ENCODE results near the gene TMEM72.
A peak's percentile ranks its signal among the peaks of the same experiment; 100 is the strongest.

Gene TMEM72

GRCh38 chr10:44932517-44933450, 21.6 kb downstream of the TMEM72 start:
- TF ChIP-seq, protein P1, sequence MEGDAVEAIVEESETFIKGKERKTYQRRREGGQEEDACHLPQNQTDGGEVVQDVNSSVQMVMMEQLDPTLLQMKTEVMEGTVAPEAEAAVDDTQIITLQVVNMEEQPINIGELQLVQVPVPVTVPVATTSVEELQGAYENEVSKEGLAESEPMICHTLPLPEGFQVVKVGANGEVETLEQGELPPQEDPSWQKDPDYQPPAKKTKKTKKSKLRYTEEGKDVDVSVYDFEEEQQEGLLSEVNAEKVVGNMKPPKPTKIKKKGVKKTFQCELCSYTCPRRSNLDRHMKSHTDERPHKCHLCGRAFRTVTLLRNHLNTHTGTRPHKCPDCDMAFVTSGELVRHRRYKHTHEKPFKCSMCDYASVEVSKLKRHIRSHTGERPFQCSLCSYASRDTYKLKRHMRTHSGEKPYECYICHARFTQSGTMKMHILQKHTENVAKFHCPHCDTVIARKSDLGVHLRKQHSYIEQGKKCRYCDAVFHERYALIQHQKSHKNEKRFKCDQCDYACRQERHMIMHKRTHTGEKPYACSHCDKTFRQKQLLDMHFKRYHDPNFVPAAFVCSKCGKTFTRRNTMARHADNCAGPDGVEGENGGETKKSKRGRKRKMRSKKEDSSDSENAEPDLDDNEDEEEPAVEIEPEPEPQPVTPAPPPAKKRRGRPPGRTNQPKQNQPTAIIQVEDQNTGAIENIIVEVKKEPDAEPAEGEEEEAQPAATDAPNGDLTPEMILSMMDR (IDR thresholded peaks at IDR 0.05; ENCODE audit: low read depth, low read length, missing control alignments) = peak; percentile 99
- DNase-seq (ENCODE audit: extremely low read depth, low read depth) = peak; percentile 53
- no peak overlapping the region for H3K4me3 ChIP-seq (replicated peaks; ENCODE audit: low read depth, low read length)

DNA sequence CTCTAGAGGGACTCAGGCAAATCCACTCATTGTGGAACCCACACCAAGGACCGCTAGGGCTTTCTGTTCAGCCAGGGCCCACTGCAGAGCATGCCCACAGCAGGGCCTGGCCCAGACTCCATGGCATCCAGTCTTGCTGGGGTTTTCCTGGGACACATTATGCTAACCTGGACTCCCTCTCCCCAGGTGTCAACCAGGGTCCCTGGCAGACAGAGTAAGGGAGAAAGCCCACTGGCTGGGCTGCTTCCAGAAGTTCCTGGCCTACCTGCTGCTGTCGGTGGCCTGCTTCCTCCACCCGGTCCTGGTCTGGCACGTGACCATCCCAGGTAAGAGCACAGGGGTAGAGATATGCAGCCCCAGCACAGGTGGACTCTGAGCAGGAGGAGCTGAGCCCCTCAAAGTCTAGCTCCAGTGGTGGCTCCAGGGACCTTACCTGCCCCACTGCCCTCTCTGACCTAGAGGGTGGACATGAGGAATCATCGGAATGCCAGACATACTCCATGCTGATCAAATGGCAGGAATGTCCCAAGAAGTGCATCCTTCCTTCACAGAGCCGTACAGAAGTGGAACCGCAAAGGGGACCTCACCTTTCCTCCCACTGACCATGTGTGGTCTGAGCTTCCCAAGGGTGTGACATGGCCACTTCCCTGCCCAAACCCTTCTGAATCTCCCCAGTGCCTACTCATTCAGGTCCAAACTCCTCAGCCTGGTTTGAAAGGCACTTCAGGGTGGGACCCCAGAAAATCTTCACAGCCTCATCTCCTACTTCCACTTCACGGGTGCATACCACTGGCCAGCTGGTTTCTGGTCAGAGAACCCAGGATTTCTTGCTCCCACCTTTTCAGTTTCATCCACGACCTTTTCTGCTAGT, 22.5 kb downstream of the TMEM72 start:
- no peak for DNase-seq (ENCODE audit: extremely low read depth, low read depth)
- TF ChIP-seq, protein P1 (IDR thresholded peaks at IDR 0.05; ENCODE audit: low read depth, low read length, missing control alignments) = no peak
- H3K4me3 ChIP-seq (replicated peaks; ENCODE audit: low read depth, low read length) = no peak overlapping the region

GRCh38 chr10:44934416-44935200, 23.5 kb downstream of the TMEM72 start:
- no peak for DNase-seq (ENCODE audit: extremely low read depth, low read depth)
- H3K4me3 ChIP-seq (replicated peaks; ENCODE audit: low read depth, low read length) = no peak overlapping the region
- TF ChIP-seq, protein P1 (IDR thresholded peaks at IDR 0.05; ENCODE audit: low read depth, low read length, missing control alignments) = no peak

- TF ChIP-seq, protein P1 (IDR thresholded peaks at IDR 0.05; ENCODE audit: low read depth, low read length, missing control alignments) = no peak
- H3K4me3 ChIP-seq (replicated peaks; ENCODE audit: low read depth, low read length) = no peak overlapping the region
- no peak for DNase-seq (ENCODE audit: extremely low read depth, low read depth)
Measured at GRCh38 chr10:44935201-44935965, 24.2 kb downstream of the TMEM72 start.

DNA sequence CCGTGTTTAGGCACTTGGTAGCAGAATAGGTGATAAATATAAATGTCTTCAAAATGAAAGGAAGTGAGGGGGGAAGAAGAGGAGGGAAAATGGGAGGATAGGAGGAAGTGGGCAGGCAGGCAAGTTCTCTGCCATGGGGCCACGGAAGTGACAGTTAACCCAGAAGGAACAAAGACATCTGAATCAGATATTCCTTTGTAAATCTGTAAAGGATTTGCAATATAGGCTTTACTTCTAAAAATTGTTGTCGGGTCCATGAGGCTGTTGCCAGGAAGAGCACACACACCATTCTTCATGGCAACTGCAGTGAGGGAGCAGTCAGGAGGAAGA, 24.8 kb downstream of the TMEM72 start:
- TF ChIP-seq, protein P1 (IDR thresholded peaks at IDR 0.05; ENCODE audit: low read depth, low read length, missing control alignments) = no peak
- DNase-seq (ENCODE audit: extremely low read depth, low read depth) = no peak
- no peak overlapping the region for H3K4me3 ChIP-seq (replicated peaks; ENCODE audit: low read depth, low read length)
